Inflammatory macrophage treated with lipopolysaccharide for 4 hours (primary cell): ENCODE results near the gene THRA.
"Not testable (repeated sequence)": the region's sequence is repeated elsewhere in the genome, so short reads cannot be mapped to it uniquely, and the experiment has no call there.

Experiments
- DNase-seq: peaks from one replicate; pipeline ENCODE4 v3.0.0-alpha.2; 2020

The THRA gene

DNA sequence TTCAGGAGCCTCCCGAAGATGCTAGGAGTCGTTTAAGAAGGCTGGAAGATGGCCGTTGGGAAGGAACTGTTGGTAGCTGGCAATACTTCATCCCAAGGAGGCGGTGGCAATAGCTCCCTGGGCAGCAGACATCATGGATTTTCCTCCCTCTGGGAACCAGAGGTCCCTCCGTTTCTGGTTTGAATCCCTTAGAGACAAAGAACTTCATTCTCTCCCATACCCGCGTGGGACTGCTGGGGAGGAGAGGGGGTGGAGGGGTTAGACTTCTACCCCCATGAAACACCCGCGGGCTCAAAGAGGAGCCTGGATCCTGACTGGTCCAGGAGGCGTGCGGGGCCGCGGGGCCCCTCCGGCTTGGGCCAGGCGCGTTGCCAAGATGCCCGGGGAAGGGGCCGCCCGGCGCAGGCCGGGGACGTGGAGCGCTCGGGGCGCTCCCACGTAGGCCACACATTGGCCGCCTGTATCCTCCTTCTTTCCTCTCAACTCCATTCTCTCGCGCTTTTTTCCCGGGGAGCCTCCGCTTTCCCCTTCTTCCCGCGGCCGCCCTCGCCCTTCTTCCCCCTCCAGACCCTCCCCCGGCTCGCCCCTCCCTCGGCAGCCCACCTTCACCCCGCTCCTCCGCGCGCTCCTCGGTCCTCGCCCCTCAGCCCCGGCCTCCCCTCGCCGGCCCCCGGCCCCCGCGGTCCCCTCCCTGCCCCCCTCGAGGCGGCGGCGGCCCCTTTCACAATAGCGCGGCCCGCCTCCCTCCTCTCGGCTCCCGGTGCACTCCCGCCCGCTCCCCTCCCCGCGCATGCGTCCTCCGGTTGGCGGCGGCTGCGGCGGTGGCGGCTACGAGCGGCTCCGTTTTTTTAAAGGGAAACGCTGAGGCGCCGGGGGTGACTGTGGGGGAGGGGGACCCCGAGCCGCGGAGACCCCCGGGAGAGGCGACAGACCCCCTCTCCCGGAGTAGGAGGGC is 58.7 kb downstream of the THRA start, which contains the start of gene MSL1:
TSS of gene MSL1 (plus strand) at position 791 of the 955 bp plus-strand sequence. CDS start 642 bp downstream, outside the sequence.
- DNase-seq: peak; percentile 78

DNA sequence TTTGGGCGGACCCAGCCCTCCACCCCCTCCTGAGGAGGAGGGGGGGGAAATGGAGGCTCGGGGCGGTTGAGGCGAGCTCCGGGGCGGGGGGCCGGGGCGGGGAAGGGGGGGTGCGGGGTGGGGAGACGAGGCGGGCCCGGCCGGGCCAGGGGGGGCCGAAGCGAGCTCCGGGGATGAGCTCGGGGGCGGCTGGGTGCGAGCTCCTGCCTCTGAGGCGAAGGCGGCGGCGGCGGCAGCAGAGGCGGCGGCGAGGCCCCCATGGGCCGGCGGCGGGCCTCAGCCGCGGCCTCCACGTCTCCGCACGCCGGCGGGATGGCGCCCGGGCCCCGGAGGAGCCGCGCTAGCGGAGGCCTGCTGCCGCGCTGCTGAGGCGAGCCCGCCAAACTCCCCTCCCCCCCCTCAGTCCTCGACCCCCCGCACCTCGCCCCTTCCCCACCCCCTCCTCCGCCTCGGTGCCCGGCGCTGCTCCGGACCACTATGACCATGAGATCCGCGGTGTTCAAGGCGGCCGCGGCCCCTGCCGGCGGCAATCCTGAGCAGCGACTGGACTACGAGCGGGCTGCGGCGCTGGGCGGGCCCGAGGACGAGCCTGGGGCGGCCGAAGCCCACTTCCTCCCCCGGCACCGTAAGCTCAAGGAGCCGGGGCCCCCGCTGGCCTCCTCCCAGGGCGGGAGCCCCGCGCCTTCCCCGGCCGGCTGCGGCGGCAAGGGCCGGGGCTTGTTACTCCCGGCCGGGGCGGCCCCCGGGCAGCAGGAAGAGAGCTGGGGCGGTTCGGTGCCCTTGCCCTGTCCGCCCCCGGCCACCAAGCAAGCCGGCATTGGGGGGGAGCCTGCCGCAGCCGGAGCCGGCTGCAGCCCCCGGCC is 59.6 kb downstream of the THRA start:
- DNase-seq: peak; percentile 66

DNA sequence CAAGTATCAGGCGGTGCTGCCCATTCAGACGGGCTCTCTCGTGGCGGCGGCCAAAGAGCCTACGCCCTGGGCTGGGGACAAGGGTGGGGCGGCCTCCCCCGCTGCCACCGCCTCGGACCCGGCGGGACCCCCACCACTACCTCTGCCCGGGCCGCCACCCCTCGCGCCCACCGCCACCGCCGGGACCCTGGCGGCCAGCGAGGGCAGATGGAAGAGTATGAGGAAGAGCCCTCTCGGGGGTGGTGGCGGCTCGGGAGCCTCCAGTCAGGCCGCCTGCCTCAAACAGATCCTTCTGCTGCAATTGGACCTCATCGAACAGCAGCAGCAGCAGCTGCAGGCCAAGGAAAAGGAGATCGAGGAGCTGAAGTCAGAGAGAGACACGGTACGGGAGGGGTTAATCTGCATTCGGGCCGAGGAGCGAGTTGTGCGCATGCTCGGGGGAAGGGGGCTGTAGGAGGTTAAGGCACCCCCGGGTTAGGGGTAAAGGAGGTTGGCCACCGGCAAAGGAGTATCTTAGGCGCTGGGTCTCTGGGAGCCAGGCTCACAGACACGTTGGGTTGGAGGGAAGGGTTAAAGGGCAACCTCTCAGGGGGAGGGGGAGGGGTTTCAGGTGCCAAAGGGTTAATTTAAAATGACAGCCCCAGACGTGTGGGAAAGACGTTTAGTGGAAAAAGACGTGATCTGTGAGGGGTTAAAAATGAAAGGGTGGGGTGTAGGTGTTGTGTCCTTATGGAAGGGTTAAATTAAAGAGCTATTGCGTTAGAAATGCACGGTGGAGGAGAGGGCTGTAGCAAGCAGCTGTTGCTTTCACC is 60.4 kb downstream of the THRA start:
- peak; percentile 39 for DNase-seq

DNA sequence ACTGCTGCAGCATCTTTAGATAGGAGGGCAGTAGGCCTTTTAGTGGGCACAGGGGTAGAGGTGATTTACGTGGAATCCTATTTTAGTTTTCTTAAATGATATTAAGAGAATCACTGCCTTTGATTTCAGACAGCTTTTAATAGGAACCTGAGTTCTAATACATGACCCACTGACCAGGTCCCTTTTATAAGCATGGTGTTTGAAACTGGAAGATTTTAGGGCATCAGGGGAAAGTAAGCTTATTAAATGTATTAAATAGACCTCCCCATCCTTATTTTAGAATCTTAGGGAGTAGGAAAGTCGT is 61.0 kb downstream of the THRA start:
- DNase-seq: no peak

DNA sequence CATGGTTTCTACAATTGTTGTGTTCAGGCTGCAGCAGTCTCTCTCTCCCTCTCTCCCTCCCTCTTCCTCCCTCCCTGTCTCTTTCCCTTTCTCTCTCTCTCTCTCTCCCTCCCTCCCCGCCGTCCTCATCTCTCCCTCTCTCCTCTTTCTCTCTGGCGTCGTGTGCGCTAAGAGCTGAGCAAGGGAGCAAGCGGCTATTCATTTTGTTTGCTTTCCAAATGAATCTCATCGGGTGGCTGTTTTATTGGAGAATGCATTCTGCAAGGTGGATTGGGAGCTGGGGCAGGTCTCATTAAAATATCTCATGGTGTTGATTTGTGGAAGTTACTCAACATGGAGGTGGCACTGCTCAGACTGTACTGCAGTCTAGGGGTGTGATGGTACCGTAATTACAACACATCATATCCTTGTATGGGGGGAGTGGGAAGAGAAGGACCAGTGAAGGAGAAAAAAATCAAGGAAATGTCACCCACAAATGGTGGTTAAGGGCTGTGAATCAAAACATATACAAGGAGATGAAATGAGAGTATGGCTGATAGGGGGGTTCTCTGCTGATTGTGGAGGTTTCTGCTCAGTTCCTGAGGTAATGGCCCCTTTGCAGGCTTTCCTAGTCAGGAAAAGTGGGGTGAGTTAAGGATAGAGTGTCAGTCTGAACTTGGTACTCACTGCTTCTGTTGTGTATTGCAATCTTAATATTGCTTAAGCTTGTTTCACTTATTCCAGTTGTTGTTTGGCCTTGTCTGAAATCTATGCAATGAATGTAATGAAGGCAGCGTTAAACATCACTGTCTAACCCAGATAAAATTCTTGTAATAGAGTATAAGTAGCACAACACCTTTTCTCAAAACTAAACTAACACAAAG is 61.7 kb downstream of the THRA start:
- no peak for DNase-seq

DNA sequence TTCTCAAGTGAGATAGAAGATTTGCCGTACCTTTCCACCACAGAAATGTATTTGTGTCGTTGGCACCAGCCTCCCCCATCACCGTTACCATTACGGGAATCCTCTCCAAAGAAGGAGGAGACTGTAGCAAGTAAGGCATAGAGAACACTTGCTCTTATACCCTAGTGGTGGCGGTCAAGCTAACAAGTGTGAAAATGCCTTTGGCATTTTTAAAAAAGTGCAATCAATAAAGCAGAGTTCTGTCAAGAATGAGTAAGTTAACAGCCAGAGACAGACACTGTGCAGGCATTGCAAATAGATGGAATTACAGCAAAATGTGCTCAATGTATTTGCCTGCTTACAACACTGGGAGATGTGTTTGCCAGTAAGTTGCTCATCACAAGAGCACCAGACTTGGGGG is 66.7 kb downstream of the THRA start:
- DNase-seq: no peak

DNA sequence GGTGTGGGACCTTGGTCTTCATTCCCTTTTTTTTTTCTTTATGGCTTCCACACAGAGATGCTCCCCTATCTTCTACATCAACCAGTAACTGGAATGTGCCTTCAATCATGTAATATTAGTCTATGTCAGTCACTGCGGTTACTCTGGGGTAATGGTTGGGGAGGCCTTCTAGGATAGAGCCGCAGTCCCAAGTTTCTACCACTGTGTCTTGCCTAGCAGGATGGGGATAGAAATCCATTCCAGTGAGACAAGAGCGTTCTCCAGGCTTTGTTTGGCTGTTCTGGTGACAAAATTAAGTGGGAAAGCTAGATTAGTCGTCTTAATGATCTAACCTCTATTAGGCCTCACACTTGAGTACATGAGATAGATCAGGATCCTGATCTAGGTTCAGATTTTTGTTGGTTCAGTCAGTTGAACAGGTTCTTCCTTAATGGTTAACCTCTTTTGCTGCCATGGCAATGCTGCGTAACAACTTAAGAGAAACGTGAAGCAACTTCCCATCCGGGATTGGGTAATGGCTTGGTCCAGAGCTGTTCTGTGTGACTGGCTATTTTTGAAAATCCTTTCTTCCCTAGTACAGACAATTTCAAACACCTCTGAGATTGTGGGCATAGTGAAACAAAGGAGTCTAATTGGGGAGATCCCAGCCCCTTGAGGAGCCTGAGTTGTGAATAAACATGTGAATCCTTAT is 67.7 kb downstream of the THRA start:
- peak; percentile 94 for DNase-seq

DNA sequence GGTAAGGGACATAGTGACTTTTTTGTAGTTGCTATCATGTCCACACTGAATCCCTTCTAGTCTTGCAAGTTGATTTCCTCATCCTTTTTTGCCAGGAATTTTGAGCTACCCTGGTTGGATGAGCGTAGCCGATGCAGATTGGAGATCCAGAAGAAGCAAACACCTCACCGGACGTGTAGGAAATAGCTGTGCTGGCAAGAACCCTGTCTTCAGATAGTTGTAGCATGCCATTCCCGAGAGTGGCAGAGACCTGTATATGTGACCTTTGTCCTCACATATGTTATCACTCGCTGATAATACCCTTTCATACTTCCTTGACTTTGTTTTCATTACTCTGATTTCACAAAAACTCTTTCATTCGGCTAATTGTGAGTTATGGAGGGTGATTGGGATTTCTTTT is 71.4 kb downstream of the THRA start:
- DNase-seq: no peak

DNA sequence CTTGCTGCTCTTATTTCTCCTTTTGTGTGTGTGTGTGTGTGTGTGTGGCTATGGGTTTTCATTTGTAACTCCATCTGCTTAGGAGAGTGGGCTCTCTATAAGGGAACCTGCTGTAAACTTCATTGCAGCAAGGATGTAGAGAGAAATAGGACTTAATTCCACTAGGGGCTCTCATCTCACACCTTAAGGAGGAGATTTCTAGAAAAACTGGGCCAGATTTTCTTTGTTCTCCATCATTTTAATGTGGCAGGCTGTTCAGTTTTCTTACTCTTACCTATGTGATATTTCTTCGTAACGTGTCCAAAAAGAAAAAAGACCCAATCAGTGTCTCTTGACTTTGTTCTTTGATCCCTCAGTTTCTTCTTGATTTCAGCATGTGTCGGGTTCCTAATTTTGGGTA is 73.1 kb downstream of the THRA start:
- DNase-seq: no peak

DNA sequence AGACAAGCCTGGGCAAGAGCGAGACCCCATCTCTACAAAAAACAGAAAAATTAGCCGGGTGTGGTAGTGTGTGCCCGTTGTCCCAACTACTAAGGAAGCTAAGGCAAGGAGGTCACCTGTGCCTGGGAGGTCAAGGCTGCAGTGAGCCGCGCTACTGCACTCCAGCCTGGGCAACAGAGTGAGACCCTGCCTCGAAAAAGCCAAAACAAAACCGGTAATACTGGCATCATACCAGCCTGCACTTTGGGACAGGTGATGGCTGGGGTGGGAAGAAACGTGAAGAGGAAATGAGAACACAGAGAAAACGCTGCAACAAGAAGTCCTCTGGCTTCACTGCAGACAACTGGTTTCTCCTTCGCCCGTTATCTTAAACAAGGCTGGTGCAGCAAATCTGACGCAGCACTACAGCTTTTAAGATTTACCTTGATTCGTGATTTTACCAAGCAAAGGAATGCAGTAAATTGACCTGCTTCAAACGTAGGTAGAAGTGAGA is 76.8 kb downstream of the THRA start:
- no peak for DNase-seq

DNA sequence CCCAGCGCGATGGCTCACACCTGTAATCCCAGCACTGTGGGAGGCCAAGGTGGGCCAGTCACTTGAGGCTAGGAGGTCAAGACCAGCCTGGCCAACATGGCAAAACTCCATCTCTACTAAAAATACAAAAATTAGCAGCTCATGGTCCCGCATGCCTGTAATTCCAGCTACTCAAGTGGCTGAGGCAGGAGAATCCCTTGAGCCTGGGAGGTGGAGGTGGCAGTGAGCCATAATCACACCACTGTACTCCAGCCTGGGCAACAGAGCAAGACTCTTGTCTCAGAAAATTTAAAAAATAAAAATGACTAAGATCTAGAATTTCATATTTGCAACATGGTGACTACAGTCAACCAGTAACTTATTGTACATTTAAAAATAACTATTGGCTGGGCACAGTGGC is 80.4 kb downstream of the THRA start:
- not testable (repeated sequence) for DNase-seq
